ENCODE data around the gene PRPF4. TPM values are rescaled to one million over a fixed set of nuclear protein-coding genes. Genes with fewer than 3 reads are reported as not detected.
A peak's percentile ranks its signal among the peaks of the same experiment; 100 is the strongest.
"Not testable (repeated sequence)": the region's sequence is repeated elsewhere in the genome, so short reads cannot be mapped to it uniquely, and the experiment has no call there.

PRPF4 gene
- total and polyA plus RNA-seq, 2 donors, result 14.4 to 23.4 TPM

DNA sequence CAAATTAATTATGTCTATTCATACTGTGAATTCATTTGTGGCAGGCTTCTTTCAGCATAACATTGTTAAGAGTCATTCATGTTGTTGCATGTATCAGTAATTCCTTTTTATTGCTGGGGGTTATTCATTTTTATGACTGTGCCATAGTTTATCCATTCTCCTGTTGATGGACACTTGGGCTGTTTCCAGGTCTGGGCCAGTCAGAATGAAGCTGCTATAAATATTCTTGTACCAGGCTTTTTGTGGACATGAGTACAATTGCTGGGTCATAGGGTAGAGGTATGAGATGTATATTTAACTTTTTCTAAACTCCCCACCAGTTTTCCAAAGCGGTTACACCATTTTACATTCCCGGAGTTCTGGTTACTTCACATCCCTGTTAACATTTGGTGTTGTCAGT, 13.6 kb downstream of the PRPF4 start:
- DNase-seq (ENCODE audit: extremely low spot score), result no peak
- Histone ChIP-seq H3K27ac (ENCODE audit: low read depth) (no peak overlapping the region), H3K4me1 (ENCODE audit: insufficient read depth) (no peaks in the 10 kb centered on the region), H3K36me3 (ENCODE audit: insufficient read depth) (peaks cover 15% of the 10 kb centered on the region), H3K4me3 (ENCODE audit: low read depth, low read length) (no peak overlapping the region)
- 98% methylated on average over 2 of the region's 2 CpGs for WGBS

DNA sequence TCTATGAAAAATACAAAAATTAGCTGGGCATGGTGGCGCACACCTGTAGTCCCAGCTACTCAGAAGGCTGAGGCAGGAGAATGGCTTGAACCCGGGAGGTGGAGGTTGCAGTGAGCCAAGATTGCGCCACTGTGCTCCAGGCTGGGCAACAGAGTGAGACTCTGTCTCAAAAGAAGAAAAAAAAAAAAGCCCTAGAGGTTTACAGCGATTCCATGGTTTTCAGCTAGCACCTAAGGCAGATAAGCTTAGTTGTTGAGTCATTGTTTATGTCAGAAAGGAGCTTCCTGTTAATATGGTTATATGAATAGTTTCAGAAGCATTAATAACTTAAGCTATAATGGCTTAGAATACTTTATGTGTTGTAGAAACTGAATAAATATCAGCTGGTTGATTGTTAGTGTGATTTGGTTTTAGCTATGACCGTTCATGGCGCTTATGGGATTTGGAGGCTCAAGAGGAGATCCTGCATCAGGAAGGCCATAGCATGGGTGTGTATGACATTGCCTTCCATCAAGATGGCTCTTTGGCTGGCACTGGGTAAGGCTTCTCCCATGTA, 14.7 kb downstream of the PRPF4 start:
- H3K36me3 ChIP-seq (ENCODE audit: insufficient read depth), result peaks cover 10% of the 10 kb centered on the region
- WGBS, result 93% methylated on average over 6 of the region's 6 CpGs
- H3K4me1 ChIP-seq (ENCODE audit: insufficient read depth), result no peaks in the 10 kb centered on the region
- H3K4me3 ChIP-seq (ENCODE audit: low read depth, low read length), result no peak overlapping the region
- H3K27ac ChIP-seq (ENCODE audit: low read depth), result no peak overlapping the region
- DNase-seq (ENCODE audit: extremely low spot score), result no peak

DNA sequence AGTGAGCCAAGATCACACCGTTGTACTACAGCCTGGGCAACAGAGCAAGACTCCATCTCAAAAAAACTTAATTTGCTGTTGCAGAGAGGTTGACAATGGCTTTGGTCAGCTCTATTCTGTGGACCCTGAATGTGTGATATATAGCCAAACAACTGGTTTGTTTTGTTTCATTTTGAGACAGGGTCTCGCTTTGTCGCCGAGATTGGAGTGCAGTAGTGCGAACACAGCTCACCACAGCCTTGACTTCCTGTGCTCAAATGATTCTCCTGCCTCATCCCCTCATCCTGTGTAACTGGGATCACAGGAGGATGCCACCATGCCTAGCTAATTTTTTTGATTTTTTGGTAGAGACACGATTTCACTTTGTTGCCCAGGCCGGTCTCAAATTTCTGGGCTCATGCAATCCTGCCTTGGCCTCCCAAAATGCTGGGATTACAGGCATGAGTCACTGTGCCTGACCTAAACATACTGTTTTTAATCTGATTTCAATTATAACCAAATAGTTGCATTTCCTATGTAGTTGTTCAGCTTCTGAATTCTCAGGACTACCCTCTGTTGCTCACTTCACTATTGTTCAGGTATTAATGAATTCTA, 17.9 kb downstream of the PRPF4 start:
- no peak for DNase-seq (ENCODE audit: extremely low spot score)
- 78% methylated on average over 7 of the region's 7 CpGs for WGBS
- no peak overlapping the region for H3K27ac ChIP-seq (ENCODE audit: low read depth)
- H3K4me1 ChIP-seq (ENCODE audit: insufficient read depth), result no peaks in the 10 kb centered on the region
- H3K4me3 ChIP-seq (ENCODE audit: low read depth, low read length), result no peak overlapping the region
- H3K36me3 ChIP-seq (ENCODE audit: insufficient read depth), result peaks cover 4% of the 10 kb centered on the region

DNA sequence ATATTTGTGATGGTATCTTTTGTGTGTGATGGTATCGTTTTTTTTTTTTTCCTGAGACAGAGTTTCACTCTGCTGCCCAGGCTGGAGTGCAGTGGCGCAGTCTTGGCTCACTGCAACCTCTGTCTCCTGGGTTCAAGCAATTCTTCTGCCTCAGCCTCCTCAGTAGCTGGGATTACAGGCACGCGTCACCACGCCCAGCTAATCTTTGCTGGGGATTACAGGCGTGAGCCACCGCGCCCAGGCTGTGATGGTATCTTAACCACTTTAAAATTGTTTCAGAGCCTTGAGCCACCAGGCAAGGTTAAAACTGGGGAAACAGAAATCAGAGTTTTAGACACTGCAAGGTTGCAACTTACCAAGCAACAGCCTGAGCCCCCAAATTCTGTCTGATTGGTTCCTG, 20.8 kb downstream of the PRPF4 start:
- H3K4me3 ChIP-seq (ENCODE audit: low read depth, low read length); DNase-seq (ENCODE audit: extremely low spot score); H3K36me3 ChIP-seq (ENCODE audit: insufficient read depth); H3K27ac ChIP-seq (ENCODE audit: low read depth); H3K4me1 ChIP-seq (ENCODE audit: insufficient read depth): not testable (repeated sequence)
- WGBS, result 75% methylated on average over 8 of the region's 8 CpGs

DNA sequence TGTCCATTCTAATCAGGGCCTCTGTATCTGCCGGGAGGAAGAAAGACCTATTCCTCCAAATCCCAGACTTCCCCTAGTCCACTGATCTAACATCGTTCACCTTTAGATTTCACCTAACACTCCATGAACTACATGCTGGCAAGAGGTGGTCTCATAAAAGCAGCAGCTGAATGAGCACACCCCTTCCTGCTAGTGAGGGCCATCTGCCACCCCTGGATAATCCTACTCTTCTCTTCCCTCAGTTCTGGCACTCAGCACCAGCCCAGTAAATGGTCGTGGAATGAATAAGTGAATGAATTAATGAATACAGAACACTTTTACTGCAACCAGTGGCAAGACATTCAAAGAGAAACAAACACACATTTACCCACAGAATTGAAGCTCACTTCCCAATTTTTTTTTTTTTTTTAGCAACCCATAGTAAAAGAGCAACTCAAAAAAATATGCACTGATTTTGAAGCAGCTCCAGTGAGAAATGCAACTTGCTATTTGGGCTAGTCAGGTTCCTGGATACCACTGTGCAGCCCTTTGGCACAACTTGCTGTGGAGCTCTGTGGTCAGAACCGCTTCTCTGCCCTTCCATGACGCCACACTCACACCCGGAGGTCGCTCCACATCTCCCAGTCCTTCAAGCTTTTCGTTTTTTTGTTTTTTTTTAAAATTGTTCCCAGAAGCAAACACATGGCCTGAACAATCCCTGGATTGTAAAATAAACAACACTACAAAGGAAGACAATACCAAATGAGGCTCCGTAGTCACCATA, 21.5 kb downstream of the PRPF4 start:
- WGBS, result 59% methylated on average over 9 of the region's 9 CpGs
- H3K27ac ChIP-seq (ENCODE audit: low read depth), result no peak overlapping the region
- no peaks in the 10 kb centered on the region for H3K4me1 ChIP-seq (ENCODE audit: insufficient read depth)
- DNase-seq (ENCODE audit: extremely low spot score), result no peak
- H3K4me3 ChIP-seq (ENCODE audit: low read depth, low read length), result no peak overlapping the region
- H3K36me3 ChIP-seq (ENCODE audit: insufficient read depth), result no peaks in the 10 kb centered on the region

DNA sequence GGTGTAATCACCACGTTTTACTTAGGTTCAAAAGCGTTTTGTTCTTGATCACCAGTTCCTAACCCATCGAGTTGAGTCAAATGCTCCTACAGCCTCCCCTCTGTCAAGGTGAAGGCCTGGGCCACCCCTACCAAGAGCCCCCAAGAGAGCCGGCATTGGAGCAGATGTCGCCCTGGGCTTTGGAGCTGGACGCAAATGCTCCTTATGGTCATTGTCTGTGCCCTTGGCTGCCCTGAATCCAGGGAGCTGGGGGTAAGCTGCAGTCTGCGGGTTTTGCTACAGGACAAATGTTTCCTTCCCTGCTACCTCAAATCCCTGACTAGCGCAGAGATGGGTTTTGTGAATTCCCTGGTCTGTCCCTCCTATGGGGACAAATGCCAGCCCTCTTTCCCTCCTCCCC, 22.9 kb downstream of the PRPF4 start:
- 88% methylated on average over 8 of the region's 8 CpGs for WGBS
- Histone ChIP-seq H3K4me1 (ENCODE audit: insufficient read depth) (no peaks in the 10 kb centered on the region), H3K36me3 (ENCODE audit: insufficient read depth) (no peaks in the 10 kb centered on the region), H3K4me3 (ENCODE audit: low read depth, low read length) (no peak overlapping the region), H3K27ac (ENCODE audit: low read depth) (no peak overlapping the region)
- DNase-seq (ENCODE audit: extremely low spot score), result no peak

DNA sequence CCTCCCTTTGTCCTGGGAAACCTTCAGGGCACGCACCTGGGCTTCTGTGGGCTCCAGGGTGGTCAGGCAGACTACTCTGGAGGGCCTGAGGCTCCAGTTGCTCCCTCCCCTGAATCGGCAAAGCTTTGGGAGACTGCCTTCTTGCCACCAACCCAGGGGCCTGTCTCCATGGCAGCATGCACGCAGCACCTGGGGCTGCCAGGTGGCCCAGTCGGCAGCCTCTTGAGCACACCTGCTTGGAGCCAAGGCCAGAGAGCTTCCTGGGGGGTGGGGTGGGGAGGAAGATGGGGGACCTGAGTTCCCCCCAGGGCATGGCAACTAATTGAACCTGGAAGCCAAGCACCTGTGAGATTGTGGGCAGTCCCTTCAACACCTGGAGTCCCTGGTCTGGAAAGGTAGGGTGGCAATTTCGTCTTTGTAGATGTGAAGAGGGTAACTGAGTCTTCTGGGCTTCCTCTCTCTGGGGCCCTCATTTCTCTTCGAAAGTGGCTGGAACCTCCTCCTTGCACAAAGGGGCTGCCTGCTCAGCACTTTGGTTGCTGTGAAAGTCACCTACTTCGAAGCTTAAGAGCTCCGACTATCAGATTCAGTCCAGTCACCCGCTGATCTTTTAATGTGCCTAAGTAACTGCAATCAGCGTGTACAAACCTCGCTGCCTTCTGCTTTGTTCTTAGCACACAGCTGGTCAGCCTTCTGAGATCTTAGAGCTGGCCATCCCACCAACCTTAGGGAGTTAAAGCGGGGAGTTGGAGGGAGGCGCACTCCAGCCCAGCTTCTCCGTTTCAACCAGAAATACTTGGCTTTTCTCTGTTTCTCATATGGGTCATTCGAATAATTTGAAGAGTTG, 23.7 kb downstream of the PRPF4 start:
- H3K4me3 ChIP-seq (ENCODE audit: low read depth, low read length), result no peak overlapping the region
- no peak for DNase-seq (ENCODE audit: extremely low spot score)
- H3K27ac ChIP-seq (ENCODE audit: low read depth), result no peak overlapping the region
- no peaks in the 10 kb centered on the region for H3K36me3 ChIP-seq (ENCODE audit: insufficient read depth)
- 86% methylated on average over 15 of the region's 15 CpGs for WGBS
- H3K4me1 ChIP-seq (ENCODE audit: insufficient read depth), result no peaks in the 10 kb centered on the region

DNA sequence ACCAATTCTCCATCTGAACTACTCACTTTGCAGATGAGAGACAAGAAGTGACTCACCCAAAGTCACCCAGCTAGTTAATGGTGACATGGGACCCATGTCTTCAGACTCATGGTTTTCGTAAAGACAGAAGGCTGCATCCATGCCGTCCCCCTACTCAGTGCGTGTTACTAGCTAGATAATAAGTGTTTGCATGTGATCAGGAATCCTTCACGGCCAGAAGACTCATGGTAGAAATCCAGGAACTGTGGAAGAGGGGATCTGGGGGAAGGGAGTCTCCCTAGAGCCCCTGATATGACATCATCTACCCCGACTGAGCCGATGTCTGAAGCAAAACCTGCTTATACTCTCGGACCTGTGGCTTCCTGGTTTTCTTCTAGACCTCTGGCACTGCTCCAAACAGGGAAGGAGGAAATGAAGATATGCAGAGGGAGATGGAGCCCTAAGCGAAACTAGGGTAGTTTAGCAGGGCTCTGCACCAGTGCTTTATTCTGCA, 24.4 kb downstream of the PRPF4 start:
- WGBS, result 27% methylated on average over 8 of the region's 8 CpGs

DNA sequence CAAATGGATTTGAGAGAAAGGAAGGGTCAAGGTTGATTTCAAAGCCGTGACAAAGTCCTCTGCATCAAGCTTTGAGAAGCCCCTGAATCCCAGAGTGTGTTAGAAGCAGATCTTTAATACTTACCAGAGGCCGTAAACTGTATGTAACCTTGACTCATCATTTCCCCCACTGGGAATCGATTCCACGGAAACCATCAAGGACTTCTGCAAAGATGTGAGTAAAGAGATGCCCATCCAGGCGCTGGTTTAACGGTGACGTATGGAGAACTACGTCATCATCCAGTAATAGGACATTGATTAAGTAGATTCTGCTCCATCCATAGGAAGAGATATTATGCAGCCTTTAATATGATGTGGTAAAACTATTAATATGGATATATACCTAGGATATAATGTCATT, 26.1 kb downstream of the PRPF4 start:
- no peaks in the 10 kb centered on the region for H3K36me3 ChIP-seq (ENCODE audit: insufficient read depth)
- H3K4me1 ChIP-seq (ENCODE audit: insufficient read depth), result no peaks in the 10 kb centered on the region
- no peak for DNase-seq (ENCODE audit: extremely low spot score)
- no peak overlapping the region for H3K27ac ChIP-seq (ENCODE audit: low read depth)
- WGBS, result 88% methylated on average over 8 of the region's 8 CpGs
- H3K4me3 ChIP-seq (ENCODE audit: low read depth, low read length), result no peak overlapping the region

More for the DNA sequence above, 24.4 kb downstream of the PRPF4 start:
- no peaks in the 10 kb centered on the region for H3K4me1 ChIP-seq (ENCODE audit: insufficient read depth)
- no peaks in the 10 kb centered on the region for H3K36me3 ChIP-seq (ENCODE audit: insufficient read depth)
- H3K27ac ChIP-seq (ENCODE audit: low read depth), result no peak overlapping the region
- peak; percentile 37 for DNase-seq (ENCODE audit: extremely low spot score)
- H3K4me3 ChIP-seq (ENCODE audit: low read depth, low read length), result no peak overlapping the region

DNA sequence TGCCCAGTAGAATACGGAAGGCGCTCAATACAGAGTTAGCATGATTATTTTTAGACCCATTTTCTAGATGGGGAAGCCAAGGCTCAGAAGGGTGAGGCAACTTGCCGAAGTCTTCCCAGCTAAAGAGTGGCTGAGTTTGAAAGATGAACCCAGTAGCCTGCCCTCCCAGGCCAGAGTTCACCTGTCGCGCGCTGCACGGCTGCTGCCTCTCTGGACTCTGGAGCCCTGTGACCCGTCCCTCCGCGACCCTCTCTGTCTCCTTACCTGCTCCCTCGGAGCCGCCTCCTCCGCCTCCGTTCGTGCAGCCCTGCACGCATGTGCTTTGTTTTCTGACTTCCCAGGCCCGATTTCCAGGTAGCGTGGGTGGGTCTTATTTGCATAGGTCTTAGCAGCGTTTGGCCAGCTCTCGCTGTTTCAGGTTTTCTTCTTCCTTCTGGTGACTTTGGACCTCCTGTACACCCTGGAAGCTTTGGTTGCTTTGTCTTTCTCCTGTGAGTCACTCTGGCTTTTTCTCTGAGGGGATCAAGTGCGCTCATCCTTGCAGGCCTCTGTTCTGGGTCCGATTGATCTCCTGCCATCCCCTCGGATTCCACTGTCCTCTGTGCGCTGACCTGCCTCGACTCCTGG, 27.4 kb downstream of the PRPF4 start, which contains the start of gene RNF183:
Gene RNF183 (minus strand): TSS at position 585 of the 627 bp plus-strand sequence. CDS start 5,192 bp downstream, outside the sequence.
- Histone ChIP-seq H3K36me3 (ENCODE audit: insufficient read depth) (no peaks in the 10 kb centered on the region), H3K27ac (ENCODE audit: low read depth) (no peak within 1 kb of the TSS), H3K4me1 (ENCODE audit: insufficient read depth) (no peaks in the 10 kb centered on the region), H3K4me3 (ENCODE audit: low read depth, low read length) (no peak within 1 kb of the TSS)
- 76% methylated on average over 25 of the region's 25 CpGs for WGBS
- no peak for DNase-seq (ENCODE audit: extremely low spot score)

DNA sequence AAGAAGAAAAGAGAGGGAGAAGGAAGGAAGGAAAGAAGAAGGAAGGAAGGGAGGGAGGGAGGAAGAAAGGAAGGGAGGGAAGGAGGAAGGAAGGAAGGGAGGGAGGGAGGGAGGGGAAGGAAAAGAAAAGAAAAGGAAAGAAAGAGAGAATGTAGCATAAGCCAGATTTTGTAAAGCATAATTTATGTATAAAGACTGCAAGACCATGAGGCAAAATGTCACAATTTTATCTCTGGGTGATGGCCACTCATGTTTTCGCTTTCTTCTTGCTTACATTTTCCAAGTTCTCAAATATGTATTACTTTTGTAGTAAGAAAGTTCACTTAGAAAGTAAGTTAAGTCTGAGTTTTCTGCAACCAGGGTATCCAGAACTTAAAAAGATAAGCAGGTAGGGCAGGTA, 31.1 kb downstream of the PRPF4 start:
- Histone ChIP-seq H3K36me3 (ENCODE audit: insufficient read depth) (no peaks in the 10 kb centered on the region), H3K4me3 (ENCODE audit: low read depth, low read length) (no peak overlapping the region), H3K27ac (ENCODE audit: low read depth) (no peak overlapping the region), H3K4me1 (ENCODE audit: insufficient read depth) (no peaks in the 10 kb centered on the region)
- no peak for DNase-seq (ENCODE audit: extremely low spot score)
- WGBS, result 86% methylated on average over 1 of the region's 1 CpG

DNA sequence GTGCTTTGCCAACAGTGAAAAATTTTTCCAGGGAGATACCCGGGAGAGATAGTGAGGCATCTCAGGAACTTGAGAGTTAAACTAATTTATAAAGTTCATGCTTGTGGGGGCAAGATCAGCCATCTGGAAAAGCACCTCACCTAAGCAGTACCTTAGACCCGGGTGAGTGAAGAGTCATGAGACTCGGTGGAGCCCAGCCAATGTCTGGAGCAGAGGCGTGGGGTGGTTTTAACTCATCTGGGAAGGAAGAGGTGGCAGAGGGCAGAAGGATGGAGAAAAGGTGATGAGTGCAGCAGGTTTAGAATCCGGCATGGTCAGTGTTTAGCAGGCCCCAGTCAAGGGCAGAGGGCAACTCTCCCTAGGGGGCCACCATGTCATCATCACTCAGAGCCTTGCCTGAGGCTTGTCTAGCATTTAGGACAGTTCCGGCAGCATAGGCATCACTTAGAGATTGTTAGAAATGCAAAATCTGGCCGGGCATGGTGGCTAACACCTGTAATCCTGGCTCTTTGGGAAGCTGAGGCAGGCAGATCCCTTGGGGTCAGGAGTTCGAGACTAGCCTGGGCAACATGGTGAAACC, 32.0 kb downstream of the PRPF4 start:
- Histone ChIP-seq H3K36me3 (ENCODE audit: insufficient read depth) (no peaks in the 10 kb centered on the region), H3K4me3 (ENCODE audit: low read depth, low read length) (no peak overlapping the region), H3K4me1 (ENCODE audit: insufficient read depth) (no peaks in the 10 kb centered on the region), H3K27ac (ENCODE audit: low read depth) (no peak overlapping the region)
- 59% methylated on average over 8 of the region's 8 CpGs for WGBS
- no peak for DNase-seq (ENCODE audit: extremely low spot score)
